DND-41 (cell line): ENCODE results near the gene DIDO1.

Source experiments
- EZH2 ChIP-seq: IDR thresholded peaks from 3 replicates; pipeline ENCODE4 v1.6.1; 2012; ENCODE audit warnings: borderline replicate concordance, low read depth, mild to moderate bottlenecking, moderate library complexity, low read length, inconsistent platforms; ENCODE audit not compliant: severe bottlenecking
- TF ChIP-seq, protein P1 (sequence below): IDR thresholded peaks from 2 replicates; pipeline ENCODE4 v1.5.1; 2012; ENCODE audit warnings: borderline replicate concordance, low read length, moderate library complexity, mild to moderate bottlenecking; ENCODE audit not compliant: poor library complexity, severe bottlenecking; ENCODE audit errors: extremely low read depth

DNA sequence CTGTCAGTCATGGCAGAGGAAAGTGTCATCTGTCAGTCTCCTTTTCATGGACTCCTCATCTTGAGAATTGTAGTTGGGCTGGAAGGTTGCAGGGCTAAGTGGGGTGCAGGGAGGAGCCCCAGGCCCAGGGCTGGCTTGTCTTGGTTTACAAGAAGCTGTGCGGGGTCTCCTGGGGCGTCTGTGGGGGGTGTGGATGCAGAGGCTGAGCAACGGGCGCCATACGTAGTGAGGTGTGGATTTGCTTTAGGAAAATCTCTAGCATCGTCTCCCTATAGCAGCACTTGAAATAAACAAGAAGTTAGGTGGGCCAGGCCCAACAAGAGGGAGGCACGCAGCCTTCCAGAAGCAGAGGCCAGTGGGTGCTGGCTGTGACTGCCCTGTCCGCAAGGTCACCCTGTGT, 24.4 kb upstream of the DIDO1 start:
- TF ChIP-seq, protein P1, sequence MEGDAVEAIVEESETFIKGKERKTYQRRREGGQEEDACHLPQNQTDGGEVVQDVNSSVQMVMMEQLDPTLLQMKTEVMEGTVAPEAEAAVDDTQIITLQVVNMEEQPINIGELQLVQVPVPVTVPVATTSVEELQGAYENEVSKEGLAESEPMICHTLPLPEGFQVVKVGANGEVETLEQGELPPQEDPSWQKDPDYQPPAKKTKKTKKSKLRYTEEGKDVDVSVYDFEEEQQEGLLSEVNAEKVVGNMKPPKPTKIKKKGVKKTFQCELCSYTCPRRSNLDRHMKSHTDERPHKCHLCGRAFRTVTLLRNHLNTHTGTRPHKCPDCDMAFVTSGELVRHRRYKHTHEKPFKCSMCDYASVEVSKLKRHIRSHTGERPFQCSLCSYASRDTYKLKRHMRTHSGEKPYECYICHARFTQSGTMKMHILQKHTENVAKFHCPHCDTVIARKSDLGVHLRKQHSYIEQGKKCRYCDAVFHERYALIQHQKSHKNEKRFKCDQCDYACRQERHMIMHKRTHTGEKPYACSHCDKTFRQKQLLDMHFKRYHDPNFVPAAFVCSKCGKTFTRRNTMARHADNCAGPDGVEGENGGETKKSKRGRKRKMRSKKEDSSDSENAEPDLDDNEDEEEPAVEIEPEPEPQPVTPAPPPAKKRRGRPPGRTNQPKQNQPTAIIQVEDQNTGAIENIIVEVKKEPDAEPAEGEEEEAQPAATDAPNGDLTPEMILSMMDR = no peak
- no peak for TF ChIP-seq EZH2
